GM23338 (cell line): Measurements from ENCODE around the gene CREB3L2. TPM values are rescaled to one million over a fixed set of nuclear protein-coding genes. Genes with fewer than 3 reads are reported as not detected.

Experiments used
- ATAC-seq: fragments of 200-7000 bp; cut with Tn5 transposase; 3 replicates; pipeline ENCODE4 v1.9.1; 2020
- DNase-seq: peaks from one replicate; pipeline ENCODE4 v3.0.0-alpha.2; 2015; ENCODE audit warnings: low spot score
- H2AFZ ChIP-seq: fragments of 200-600 bp; sonication (generic); 2 replicates; pipeline ENCODE4 v1.8.0; 2016; ENCODE audit warnings: antibody characterized with exemption, mild to moderate bottlenecking, moderate library complexity
- H3F3A ChIP-seq: fragments of 200-600 bp; sonication (generic); replicated peaks from 2 replicates; pipeline ENCODE4 v1.8.0; 2017; ENCODE audit warnings: antibody characterized with exemption, mixed run types, low read depth
- H3K27ac ChIP-seq: fragments of 200-600 bp; sonication (generic); 2 replicates; pipeline ENCODE4 v1.6.1; 2016; ENCODE audit warnings: low read depth
- H3K27me3 ChIP-seq: fragments of 200-600 bp; sonication (generic); 2 replicates; pipeline ENCODE4 v1.8.0; 2016; ENCODE audit warnings: mild to moderate bottlenecking, mixed run types, moderate library complexity; ENCODE audit not compliant: insufficient read depth
- H3K36me3 ChIP-seq: fragments of 200-600 bp; sonication (generic); 2 replicates; pipeline ENCODE4 v1.8.0; 2016; ENCODE audit warnings: mild to moderate bottlenecking; ENCODE audit not compliant: insufficient read depth
- H3K4me1 ChIP-seq: fragments of 200-600 bp; sonication (generic); 2 replicates; pipeline ENCODE4 v1.8.0; 2016; ENCODE audit warnings: mild to moderate bottlenecking, moderate library complexity; ENCODE audit not compliant: insufficient read depth
- H3K4me2 ChIP-seq: fragments of 200-600 bp; sonication (generic); 2 replicates; pipeline ENCODE4 v1.7.1; 2017; ENCODE audit warnings: mixed run types
- H3K4me3 ChIP-seq: fragments of 200-600 bp; sonication (generic); 2 replicates; pipeline ENCODE4 v1.6.1; 2016; ENCODE audit warnings: mixed run types
- H3K79me2 ChIP-seq: fragments of 200-600 bp; sonication (generic); replicated peaks from 2 replicates; pipeline ENCODE4 v1.8.0; 2017; ENCODE audit warnings: mild to moderate bottlenecking; ENCODE audit not compliant: insufficient read depth
- H3K9me2 ChIP-seq: fragments of 200-600 bp; sonication (generic); 2 replicates; pipeline ENCODE4 v1.8.0; 2017; ENCODE audit not compliant: insufficient read depth
- H4K20me1 ChIP-seq: fragments of 200-600 bp; sonication (generic); replicated peaks from 2 replicates; pipeline ENCODE4 v1.8.0; 2017; ENCODE audit warnings: mild to moderate bottlenecking; ENCODE audit not compliant: insufficient read depth
- H3K27ac Mint-ChIP-seq: 2 replicates; pipeline ENCODE4 v1.8.0; 2020; ENCODE audit warnings: inconsistent platforms, mild to moderate bottlenecking, moderate library complexity, mixed read lengths
- H3K27me3 Mint-ChIP-seq: 3 replicates; pipeline ENCODE4 v1.8.0; 2022; ENCODE audit warnings: low read depth, mild to moderate bottlenecking, moderate library complexity, mixed read lengths, inconsistent platforms; ENCODE audit not compliant: insufficient read depth, poor library complexity
- H3K36me3 Mint-ChIP-seq: 3 replicates; pipeline ENCODE4 v1.8.0; 2021; ENCODE audit warnings: low read depth, mild to moderate bottlenecking, inconsistent platforms, moderate library complexity, mixed read lengths
- H3K4me1 Mint-ChIP-seq: 3 replicates; pipeline ENCODE4 v1.8.0; 2020; ENCODE audit warnings: mild to moderate bottlenecking, inconsistent platforms, mixed read lengths
- H3K4me3 Mint-ChIP-seq: 3 replicates; pipeline ENCODE4 v1.8.0; 2021; ENCODE audit warnings: moderate library complexity, mild to moderate bottlenecking, inconsistent platforms, mixed read lengths
- H3K9me3 Mint-ChIP-seq: 3 replicates; pipeline ENCODE4 v1.8.0; 2020; ENCODE audit warnings: moderate library complexity, mild to moderate bottlenecking, inconsistent platforms, mixed read lengths
- EZH2phosphoT487 ChIP-seq: fragments of 200-600 bp; sonication (generic); IDR thresholded peaks from one replicate; pipeline ENCODE4 v1.8.1; 2018; ENCODE audit warnings: antibody characterized with exemption; ENCODE audit not compliant: unreplicated experiment
- JUNB ChIP-seq: IDR thresholded peaks from one replicate; pipeline ENCODE4 v1.6.1; 2016; ENCODE audit warnings: antibody characterized with exemption; ENCODE audit not compliant: unreplicated experiment
- ZNF114 ChIP-seq: fragments of 250-450 bp; sonication (Bioruptor Pico); IDR thresholded peaks from 2 replicates; pipeline ENCODE4 v1.5.0; 2020; ENCODE audit warnings: mild to moderate bottlenecking, moderate library complexity
- ZNF462 ChIP-seq: fragments of 250-450 bp; sonication (Bioruptor Pico); IDR thresholded peaks from 2 replicates; pipeline ENCODE4 v1.5.0; 2020; ENCODE audit warnings: mild to moderate bottlenecking, moderate library complexity
- polyA plus RNA-seq: library from polyadenylated mRNA; unstranded; fragments of >200 nt; fragmentation: Nextera tagmentation; extraction: Ambion mirVana; gene quantifications from 2 replicates; pipeline ENCODE4 v1.2.1, GENCODE V29; 2016
- total RNA-seq: library from RNA; depleted of rRNA; stranded (reverse); fragments of >200 nt; shearing (Covaris generic); gene quantifications from 2 replicates; pipeline ENCODE4 v1.2.3, GENCODE V29; 2014

CREB3L2 gene
- total and polyA plus RNA-seq, 2 experiments from 2014 or later = 14.5 to 27.1 TPM

- no peak for TF ChIP-seq ZNF462 (CRISPR knock-in tag)
- no peak for TF ChIP-seq EZH2phosphoT487
- TF ChIP-seq ZNF114 (CRISPR knock-in tag) = no peak
- no peak for TF ChIP-seq JUNB
Observed at GRCh38 chr7:137965942-137966640, 35.8 kb downstream of the CREB3L2 start (continued).

- Histone ChIP-seq H3K27me3 (no peaks in the 10 kb centered on the region), H3K36me3 (0 out of 2 replicates have a peak, but pooled peaks cover 6% of the 10 kb centered on the region), H3K27ac (0 out of 2 replicates have a peak overlapping the region, but pooled peaks have one; percentile 20), H3F3A (no peaks in the 10 kb centered on the region), H3K4me2 (no peak overlapping the region), H3K4me3 (no peak overlapping the region), H3K79me2 (peaks cover 79% of the 10 kb centered on the region), H3K4me1 (peaks cover 7% of the 10 kb centered on the region), H3K9me2 (no peaks in the 10 kb centered on the region; the same call in 1 of the 2 replicates), H4K20me1 (0 out of 2 replicates have a peak, but pooled peaks cover 11% of the 10 kb centered on the region), H2AFZ (no peak overlapping the region)
- ATAC-seq (no peak), DNase-seq (no peak)
- peaks cover 14% of the 10 kb centered on the region for H3K4me1 Mint-ChIP-seq
- H3K27me3 Mint-ChIP-seq = peaks cover 3% of the 10 kb centered on the region
- no peak overlapping the region for H3K4me3 Mint-ChIP-seq
- peaks cover 26% of the 10 kb centered on the region for H3K36me3 Mint-ChIP-seq
- peaks cover 5% of the 10 kb centered on the region for H3K9me3 Mint-ChIP-seq
- TF ChIP-seq ZNF462 (CRISPR knock-in tag) = no peak
- H3K27ac Mint-ChIP-seq = no peak overlapping the region
Observed at GRCh38 chr7:137964824-137965545, 36.9 kb downstream of the CREB3L2 start.
